Spinal cord (tissue), 10 donors: Measurements from ENCODE around the gene MGP. TPM values are rescaled to one million over a fixed set of nuclear protein-coding genes. Genes with fewer than 3 reads are reported as not detected.

Experiments
- DNase-seq, 6 donors: peaks; one replicate each; pipeline versions ENCODE4 v3.0.0 to v3.0.0-alpha.2; 2013 to 2015; ENCODE audit warnings: low spot score in 6 of 6, low read depth in 4 of 6
- H3K27ac ChIP-seq: one replicate; pipeline ENCODE4 v1.5.1; 2013; ENCODE audit warnings: low read depth, low read length, control low read depth
- H3K27me3 ChIP-seq: one replicate; pipeline ENCODE4 v1.6.1; 2013; ENCODE audit warnings: low read length; ENCODE audit not compliant: control insufficient read depth, insufficient read depth
- H3K36me3 ChIP-seq: one replicate; pipeline ENCODE4 v1.6.1; 2013; ENCODE audit warnings: low read length; ENCODE audit not compliant: control insufficient read depth, insufficient read depth
- H3K4me1 ChIP-seq: one replicate; pipeline ENCODE4 v1.6.1; 2013; ENCODE audit warnings: low read length; ENCODE audit not compliant: control insufficient read depth, insufficient read depth
- H3K4me3 ChIP-seq: one replicate; pipeline ENCODE4 v1.5.1; 2013; ENCODE audit warnings: low read depth, low read length, control low read depth
- H3K9me3 ChIP-seq: one replicate; pipeline ENCODE4 v1.6.1; 2013; ENCODE audit warnings: low read length; ENCODE audit not compliant: control insufficient read depth, insufficient read depth
- WGBS: methylation state at CpG from one replicate; pipeline ENCODE4 v1.1.5; 2013; ENCODE audit warnings: missing lambda C conversion rate; ENCODE audit not compliant: insufficient coverage; 5-methylcytosine and 5-hydroxymethylcytosine counted together
- polyA plus RNA-seq, 2 donors: library from polyadenylated mRNA; unstranded; fragments of 120-200 nt; gene quantifications; one replicate each; pipeline ENCODE4 v1.2.1, GENCODE V29; 2013; ENCODE audit not compliant: insufficient read length in 2 of 2
- total RNA-seq, 2 donors: library from RNA; depleted of rRNA in 1 of 2; stranded (reverse); fragments of 120-200 nt in 1 of 2; fragments of >200 nt in 1 of 2; gene quantifications; one replicate each; pipeline versions ENCODE4 v1.2.3 to v1.2.4, GENCODE V29; 2013 to 2014
- donor health status: healthy.

MGP gene
- total and polyA plus RNA-seq, 4 donors, result 28.7 to 326 (median 199) TPM

DNA sequence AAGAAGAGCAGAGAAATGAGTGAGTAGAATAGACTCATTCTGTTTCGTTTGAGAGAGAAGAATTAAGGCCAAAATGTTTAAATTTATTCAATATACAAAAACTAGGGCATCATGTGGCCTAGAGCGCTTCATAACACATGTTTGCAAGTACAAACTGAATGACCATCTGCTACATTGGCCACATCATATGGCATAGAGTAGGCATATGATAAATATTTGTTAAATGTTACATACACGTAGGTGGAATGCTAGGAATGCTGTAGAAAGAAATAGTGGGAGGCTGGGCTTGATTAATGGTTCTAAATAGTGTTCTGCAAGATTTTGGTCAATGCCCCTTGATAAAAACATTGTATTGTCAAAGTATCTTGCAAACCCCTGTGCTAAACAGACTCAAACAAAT lies 10.8 kb downstream of the MGP start:
- Histone ChIP-seq H3K9me3 (no peaks in the 10 kb centered on the region), H3K36me3 (no peaks in the 10 kb centered on the region), H3K27me3 (no peaks in the 10 kb centered on the region), H3K4me1 (no peaks in the 10 kb centered on the region), H3K4me3 (no peak overlapping the region), H3K27ac (no peak overlapping the region)
- WGBS, result no CpG with 5 or more reads among the region's 3 CpGs
- DNase-seq, result peak in 1 of 6 donors; percentile 62

DNA sequence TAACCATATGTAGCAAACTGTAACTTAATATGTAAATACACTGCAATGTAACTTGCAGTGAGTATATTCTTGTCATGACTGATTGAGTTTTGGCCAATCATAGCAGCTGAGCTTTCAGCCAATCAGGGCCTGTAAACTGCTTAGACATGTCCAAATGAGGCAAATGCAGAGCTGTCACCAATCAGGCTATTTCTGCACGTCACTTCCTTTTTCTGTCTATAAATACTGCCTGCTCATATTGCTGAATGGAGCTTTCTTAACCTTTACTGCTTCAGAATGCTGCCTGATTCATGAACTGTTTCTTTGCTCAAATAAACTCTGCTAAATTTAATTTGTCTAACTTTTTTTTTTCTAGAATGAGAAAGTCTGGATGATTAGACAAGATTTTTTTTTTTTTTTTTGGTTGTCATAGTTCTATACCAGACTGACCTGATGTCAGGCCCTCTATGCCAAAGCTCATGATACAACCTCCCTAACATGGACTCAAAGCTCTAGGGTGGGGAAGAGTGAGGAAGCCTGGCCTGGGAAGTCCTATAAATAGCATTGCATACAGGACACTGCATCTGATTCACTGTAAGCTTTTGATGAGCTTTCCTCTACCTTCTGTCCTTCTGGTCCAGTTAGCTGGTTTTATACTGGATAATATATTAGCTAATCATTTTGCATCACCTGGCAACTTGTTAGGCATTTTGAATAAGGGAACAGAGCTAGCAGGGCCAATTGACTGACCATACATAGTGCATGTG lies 12.0 kb downstream of the MGP start:
- no peak for DNase-seq
- no peaks in the 10 kb centered on the region for H3K27me3 ChIP-seq
- no peak overlapping the region for H3K4me3 ChIP-seq
- no CpG with 5 or more reads among the region's 1 CpG for WGBS
- no peaks in the 10 kb centered on the region for H3K9me3 ChIP-seq
- no peaks in the 10 kb centered on the region for H3K4me1 ChIP-seq
- no peak overlapping the region for H3K27ac ChIP-seq
- no peaks in the 10 kb centered on the region for H3K36me3 ChIP-seq

DNA sequence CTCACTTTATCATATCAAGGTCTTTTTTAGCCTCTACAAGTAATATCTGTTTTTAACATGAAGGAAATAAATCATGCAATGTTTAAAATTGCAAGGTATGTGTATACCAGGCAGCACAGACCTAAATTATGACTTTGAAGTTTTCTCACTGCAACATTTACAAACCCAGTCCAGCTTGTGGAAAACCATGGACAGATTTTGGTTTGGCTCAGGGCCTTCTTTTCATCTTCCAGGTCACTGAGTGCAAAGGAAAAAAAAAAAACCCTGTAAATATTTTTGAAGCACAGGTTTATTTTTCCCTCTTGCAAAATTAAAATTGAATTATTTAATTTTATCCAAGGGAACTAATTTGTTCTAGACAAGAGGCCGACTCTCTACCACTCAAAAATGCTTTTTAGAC lies 13.8 kb downstream of the MGP start:
- DNase-seq, result no peak
- no peaks in the 10 kb centered on the region for H3K4me1 ChIP-seq
- no peak overlapping the region for H3K4me3 ChIP-seq
- H3K27me3 ChIP-seq, result no peaks in the 10 kb centered on the region
- peaks cover 2% of the 10 kb centered on the region for H3K9me3 ChIP-seq
- no CpG with 5 or more reads among the region's 1 CpG for WGBS
- H3K27ac ChIP-seq, result no peak overlapping the region
- no peaks in the 10 kb centered on the region for H3K36me3 ChIP-seq

DNA sequence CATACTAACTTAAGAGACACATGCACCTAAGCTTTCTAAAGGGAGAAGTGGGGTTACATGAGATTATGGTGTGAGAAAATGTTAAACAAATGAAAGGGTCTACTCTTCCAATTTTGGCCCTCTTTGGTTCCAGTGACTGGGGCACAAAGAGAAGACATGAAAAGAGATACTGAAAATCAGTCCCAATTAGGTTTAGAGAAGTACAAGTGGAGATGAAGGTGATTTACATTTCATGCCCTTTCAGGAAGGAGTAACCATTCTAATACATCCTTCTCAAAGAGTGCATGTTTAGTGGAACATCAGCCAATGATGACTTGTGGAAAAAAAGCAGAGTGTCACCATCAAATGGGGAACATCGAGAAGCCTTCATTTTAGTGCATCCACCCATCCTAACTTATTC lies 14.4 kb downstream of the MGP start:
- Histone ChIP-seq H3K4me3 (no peak overlapping the region), H3K36me3 (no peaks in the 10 kb centered on the region), H3K27ac (no peak overlapping the region), H3K27me3 (no peaks in the 10 kb centered on the region), H3K9me3 (peaks cover 2% of the 10 kb centered on the region), H3K4me1 (no peaks in the 10 kb centered on the region)
- no peak for DNase-seq
- WGBS, result 100% methylated on average over 1 of the region's 1 CpG

DNA sequence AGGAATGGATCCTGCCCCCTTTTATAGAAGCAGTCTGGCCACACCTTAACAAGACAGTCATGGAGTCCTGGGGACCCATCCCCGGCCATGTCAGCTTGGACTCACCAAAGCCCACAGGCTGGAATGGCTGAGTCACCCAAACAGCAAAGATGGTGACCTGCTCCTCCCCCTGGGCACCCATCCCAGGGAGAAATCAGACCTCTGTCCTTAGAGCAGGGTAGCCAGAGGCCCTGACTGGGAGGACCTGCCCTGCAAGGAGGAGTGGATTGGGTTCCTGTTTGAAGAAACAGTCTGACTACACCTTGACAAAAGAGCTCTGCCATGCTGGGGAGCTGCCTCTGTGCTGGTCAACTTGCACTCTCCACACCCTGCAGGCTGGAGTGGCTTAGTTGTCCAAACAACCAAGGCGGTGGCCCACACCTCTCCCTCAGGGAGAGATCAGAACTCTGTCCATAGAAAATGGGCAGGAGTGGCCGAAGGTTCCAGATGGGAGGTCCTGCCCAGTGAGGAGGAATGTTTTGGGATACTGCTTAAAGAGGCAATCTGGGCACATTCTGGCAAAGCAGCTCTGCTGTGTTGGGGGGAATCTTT lies 16.6 kb downstream of the MGP start:
- Histone ChIP-seq H3K4me3 (no peak overlapping the region), H3K36me3 (no peaks in the 10 kb centered on the region), H3K4me1 (no peaks in the 10 kb centered on the region), H3K27ac (no peak overlapping the region), H3K9me3 (peaks cover 2% of the 10 kb centered on the region), H3K27me3 (no peaks in the 10 kb centered on the region)
- WGBS, result 100% methylated on average over 2 of the region's 3 CpGs
- no peak for DNase-seq

DNA sequence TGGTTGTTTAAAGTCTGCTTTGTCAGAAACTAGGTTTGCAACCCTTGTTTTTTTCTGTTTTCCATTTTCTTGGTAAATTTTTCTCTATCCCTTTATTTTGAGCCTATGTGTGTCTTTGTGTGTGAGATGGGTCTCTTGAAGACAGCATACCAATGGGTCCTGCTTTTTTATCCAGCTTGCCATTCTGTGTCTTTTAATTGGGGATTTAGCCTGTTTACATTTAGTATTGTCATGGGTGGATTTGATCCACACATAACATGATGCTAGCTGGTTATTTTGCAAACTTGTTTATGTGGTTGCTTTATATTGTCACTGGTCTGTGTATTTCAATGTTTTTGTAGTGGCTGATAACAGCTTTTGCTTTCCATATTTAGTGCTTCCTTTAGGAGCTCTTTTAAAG lies 25.2 kb downstream of the MGP start:
- Histone ChIP-seq H3K27me3 (no peaks in the 10 kb centered on the region), H3K27ac (no peak overlapping the region), H3K4me3 (no peak overlapping the region), H3K9me3 (peaks cover 15% of the 10 kb centered on the region), H3K36me3 (no peaks in the 10 kb centered on the region), H3K4me1 (no peaks in the 10 kb centered on the region)
- DNase-seq, result no peak

DNA sequence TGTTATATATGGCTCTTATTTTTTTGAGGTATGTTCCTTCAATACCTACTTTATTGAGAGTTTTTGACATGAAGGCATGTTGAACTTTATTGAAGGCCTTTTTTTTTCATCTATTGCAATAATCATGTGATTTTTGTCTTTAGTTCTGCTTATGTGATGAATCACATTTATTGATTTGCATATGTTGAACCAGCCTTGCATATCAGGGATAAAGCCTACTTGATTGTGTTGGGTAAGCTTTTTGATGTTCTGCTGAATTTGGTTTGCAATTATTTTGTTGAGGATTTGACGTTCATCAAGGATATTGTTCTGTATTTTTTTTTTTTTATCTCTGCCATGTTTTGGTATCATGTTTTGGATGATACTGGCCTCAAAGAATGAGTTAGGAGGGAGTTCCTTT lies 27.1 kb downstream of the MGP start:
- Histone ChIP-seq H3K27me3 (no peaks in the 10 kb centered on the region), H3K27ac (no peak overlapping the region), H3K36me3 (no peaks in the 10 kb centered on the region), H3K4me1 (no peaks in the 10 kb centered on the region), H3K9me3 (peaks cover 15% of the 10 kb centered on the region), H3K4me3 (no peak overlapping the region)
- DNase-seq, result no peak
- WGBS, result 100% methylated on average over 1 of the region's 1 CpG

DNA sequence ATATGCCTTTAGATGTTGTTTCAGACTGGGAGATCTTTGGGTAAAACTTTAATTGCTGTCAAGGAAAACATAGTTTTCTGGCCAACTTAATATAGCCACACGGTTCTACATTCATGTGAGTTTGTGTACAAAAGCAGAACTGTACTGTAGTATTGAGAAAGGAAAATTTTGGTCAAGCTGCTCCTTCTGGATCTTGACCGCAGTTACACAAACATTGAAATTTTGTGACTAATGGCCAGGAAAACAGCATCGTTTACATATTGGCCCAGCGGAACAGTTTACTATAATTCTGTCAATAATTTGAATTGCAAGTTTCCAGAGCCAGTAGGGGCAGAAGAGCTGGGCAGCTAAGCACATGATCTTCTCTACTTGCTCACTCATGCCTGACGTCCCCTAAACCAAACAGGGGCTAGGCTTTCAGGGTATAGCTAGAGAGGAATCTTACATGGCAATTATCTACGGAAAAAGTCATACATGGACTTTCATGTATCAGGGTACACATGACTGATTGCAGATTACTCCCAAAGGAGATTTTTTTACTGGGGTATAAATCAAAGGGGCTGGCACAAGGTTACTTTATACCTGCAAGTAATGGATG lies 31.0 kb downstream of the MGP start:
- DNase-seq, result no peak
- Histone ChIP-seq H3K27ac (peak overlapping the region; percentile 40), H3K4me1 (no peaks in the 10 kb centered on the region), H3K4me3 (no peak overlapping the region), H3K9me3 (peaks cover 10% of the 10 kb centered on the region), H3K27me3 (no peaks in the 10 kb centered on the region), H3K36me3 (no peaks in the 10 kb centered on the region)
- 63% methylated on average over 4 of the region's 6 CpGs for WGBS

DNA sequence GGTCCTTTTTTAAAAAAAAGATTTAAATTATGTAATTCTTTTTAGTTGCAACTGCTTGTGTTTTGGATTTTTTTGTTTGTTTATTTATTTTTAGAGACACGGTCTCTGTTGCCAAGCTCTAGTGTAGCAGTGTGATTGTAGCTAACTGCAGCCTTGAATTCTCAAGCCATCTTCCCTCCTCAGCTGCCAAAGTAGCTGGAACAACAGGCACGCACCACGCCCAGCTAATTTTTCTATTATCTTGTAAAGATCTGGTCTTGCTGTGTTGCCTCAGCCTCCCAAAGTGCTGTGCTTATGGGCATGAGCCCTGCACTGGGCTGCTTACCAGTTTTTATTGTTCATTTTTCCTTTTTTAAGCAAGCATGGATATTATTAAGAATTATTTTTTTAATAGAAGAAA lies 31.7 kb downstream of the MGP start:
- no peaks in the 10 kb centered on the region for H3K27me3 ChIP-seq
- peaks cover 9% of the 10 kb centered on the region for H3K9me3 ChIP-seq
- H3K27ac ChIP-seq, result peak overlapping the region; percentile 40
- no peaks in the 10 kb centered on the region for H3K4me1 ChIP-seq
- no CpG with 5 or more reads among the region's 3 CpGs for WGBS
- H3K36me3 ChIP-seq, result no peaks in the 10 kb centered on the region
- no peak overlapping the region for H3K4me3 ChIP-seq
- peak in 1 of 6 donors; percentile 30 for DNase-seq

DNA sequence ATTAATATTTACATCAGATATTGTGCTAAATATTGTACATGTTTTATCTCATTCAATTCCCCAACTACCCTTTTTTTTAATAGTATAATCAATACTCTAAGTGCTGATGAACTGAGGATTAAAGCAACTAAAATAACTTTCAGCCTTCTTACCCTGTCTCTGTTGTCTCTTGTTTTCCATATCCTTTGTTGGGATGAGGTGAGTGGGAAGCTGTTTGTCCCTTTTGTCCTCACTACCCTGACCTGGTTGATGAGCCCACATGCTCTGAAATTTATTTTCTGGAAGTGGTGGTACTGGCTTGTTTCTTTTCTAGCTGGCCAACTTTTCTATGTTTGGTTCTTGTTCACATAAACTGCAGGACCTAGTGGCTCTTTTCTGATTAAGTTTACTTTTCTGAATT lies 32.8 kb downstream of the MGP start:
- Histone ChIP-seq H3K4me3 (no peak overlapping the region), H3K9me3 (peaks cover 7% of the 10 kb centered on the region), H3K36me3 (no peaks in the 10 kb centered on the region), H3K4me1 (no peaks in the 10 kb centered on the region), H3K27me3 (no peaks in the 10 kb centered on the region), H3K27ac (no peak overlapping the region)
- DNase-seq, result no peak
